PFSK-1 (cell line): ENCODE measurements around the gene PCK2.

Experiments
- POLR2AphosphoS5 ChIP-seq: IDR thresholded peaks from 2 replicates; pipeline ENCODE4 v1.6.1; 2012; ENCODE audit warnings: low read depth, mild to moderate bottlenecking, control low read depth, low read length, moderate library complexity
- REST ChIP-seq, 2 experiments: IDR thresholded peaks; 2 replicates each; pipeline versions ENCODE4 v1.6.1 to v1.8.0; 2011 to 2012; ENCODE audit warnings: low read depth in 2 of 2, low read length in 2 of 2, control low read depth in 1 of 2, inconsistent platforms in 1 of 2, mild to moderate bottlenecking in 1 of 2, moderate library complexity in 1 of 2; ENCODE audit not compliant: insufficient read depth in 1 of 2
- SIN3A ChIP-seq: IDR thresholded peaks from 2 replicates; pipeline ENCODE4 v1.6.1; 2012; ENCODE audit warnings: mild to moderate bottlenecking, low read length, moderate library complexity, borderline replicate concordance; ENCODE audit not compliant: insufficient read depth

GRCh38 chr14:24093901-24094840 lies at the start of gene PCK2:
- no peak for TF ChIP-seq POLR2AphosphoS5
- no peak for TF ChIP-seq SIN3A
- TF ChIP-seq REST (IDR thresholded peaks at IDR 0.05; ENCODE audit: insufficient read depth in 1 of 2, low read depth in 2 of 2, low read length in 2 of 2) = no peak
